ENCODE measurements around the gene FHOD3.

Gene FHOD3

DNA sequence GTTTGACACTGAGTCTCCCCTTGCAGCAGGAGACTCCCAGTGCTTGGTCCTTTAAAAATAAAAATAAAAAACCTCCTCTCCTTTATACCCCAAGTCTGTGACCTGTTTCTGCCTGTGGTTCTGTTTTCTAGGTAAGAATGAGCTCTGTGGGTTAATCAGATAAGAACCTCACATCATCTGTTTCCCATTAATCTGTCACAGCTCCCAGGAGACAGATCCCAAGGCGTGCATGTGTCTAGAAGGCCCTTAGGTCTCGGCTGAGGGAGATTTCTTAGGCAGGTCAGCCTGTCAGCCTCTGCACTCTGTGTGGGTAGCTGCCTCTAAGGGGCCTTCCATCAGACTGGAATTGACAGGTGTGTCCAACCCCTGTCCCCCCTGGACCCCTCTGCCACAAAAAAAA, 80.7 kb downstream of the FHOD3 start:
- no peak for DNase-seq (ENCODE audit: low read depth in 1 of 2, low spot score in 1 of 2)

- no peak for DNase-seq (ENCODE audit: low read depth in 1 of 2, low spot score in 1 of 2)
These were observed 82.0 kb downstream of the FHOD3 start for GRCh38 chr18:36379435-36379984.

GRCh38 chr18:36380173-36380827, 82.8 kb downstream of the FHOD3 start:
- DNase-seq (ENCODE audit: low read depth in 1 of 2, low spot score in 1 of 2): no peak

GRCh38 chr18:36381075-36381474, 83.6 kb downstream of the FHOD3 start:
- no peak for DNase-seq (ENCODE audit: low read depth in 1 of 2, low spot score in 1 of 2)

- no peak for DNase-seq (ENCODE audit: low read depth in 1 of 2, low spot score in 1 of 2)
These were observed 85.3 kb downstream of the FHOD3 start for GRCh38 chr18:36382854-36383253.

DNA sequence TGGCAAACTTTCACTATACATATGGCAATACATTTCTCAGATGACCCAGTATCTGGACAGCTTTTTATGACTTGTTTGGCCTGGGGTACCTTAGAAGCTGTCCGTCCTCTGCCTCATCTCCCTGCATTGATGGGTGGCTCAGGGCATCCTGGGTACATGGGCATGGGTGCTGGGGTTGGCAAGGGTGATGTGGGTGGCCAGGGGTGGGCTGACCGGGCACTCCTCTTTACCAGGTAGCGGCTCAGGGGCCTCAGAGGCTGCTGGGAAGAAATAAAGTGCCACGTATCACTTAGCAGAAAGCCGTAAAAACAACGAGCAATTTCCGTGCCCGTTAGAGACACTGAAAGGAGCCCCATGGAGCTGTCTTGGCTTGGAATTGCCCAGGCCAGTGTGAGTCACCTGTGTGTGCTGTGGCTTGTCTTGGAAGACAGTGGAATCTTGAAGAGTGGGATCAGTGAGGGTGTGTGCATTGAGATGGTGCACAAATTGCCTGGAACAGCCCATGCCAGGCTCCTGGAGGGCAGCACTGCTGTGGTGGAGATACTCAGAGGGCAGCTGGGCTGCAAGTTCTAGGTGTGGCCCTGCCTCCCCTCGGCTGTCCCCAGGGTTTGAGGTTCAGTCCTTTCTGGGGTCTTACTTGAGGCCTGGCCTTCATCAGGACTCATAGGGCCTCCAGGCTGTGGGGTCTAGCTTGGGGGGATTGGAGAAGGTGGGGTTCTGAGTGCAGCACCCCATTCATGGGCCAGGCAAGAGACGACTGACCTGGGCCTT, 88.8 kb downstream of the FHOD3 start:
- no peak for DNase-seq (ENCODE audit: low read depth in 1 of 2, low spot score in 1 of 2)

DNA sequence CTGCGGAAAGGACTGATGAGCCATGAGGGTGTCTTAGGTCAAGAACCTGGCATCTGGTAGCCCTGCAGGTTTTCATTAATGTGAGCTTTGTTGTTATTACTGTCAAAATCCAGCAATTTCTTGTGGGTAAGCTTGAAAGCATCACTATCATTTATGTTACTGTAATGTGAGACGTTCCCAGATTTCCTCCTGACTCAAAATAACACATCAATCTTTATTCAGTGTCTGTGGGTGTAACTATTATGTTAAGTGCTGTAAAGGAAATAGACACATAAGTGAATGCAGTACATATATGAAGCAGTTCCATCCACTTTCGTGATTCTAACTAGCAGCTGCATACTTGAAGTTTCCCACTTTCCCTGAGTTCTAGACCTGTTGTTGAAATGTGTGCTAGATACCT, 89.8 kb downstream of the FHOD3 start:
- no peak for DNase-seq (ENCODE audit: low read depth in 1 of 2, low spot score in 1 of 2)

- DNase-seq (ENCODE audit: low read depth in 1 of 2, low spot score in 1 of 2): no peak
These were observed 90.8 kb downstream of the FHOD3 start for GRCh38 chr18:36388310-36388709.

DNA sequence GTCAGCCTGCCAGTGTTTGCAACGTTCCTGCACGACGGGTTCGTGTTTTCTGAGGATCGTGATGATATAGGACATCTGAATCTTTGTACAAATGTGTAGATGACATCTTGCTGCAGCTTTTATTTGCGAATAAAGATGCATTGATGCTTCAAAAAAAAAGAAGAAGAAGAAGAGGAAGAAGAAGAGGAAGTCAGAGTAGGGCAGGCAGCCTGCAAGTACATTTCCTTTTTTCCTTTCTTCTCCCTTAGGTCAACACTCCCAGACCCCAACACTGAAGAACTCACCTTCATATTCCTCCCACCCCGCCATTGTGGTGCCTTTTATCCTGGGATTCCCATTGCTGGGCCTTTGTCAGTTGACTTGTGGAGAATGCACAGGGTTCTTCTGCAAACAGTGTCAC, 91.5 kb downstream of the FHOD3 start:
- DNase-seq (ENCODE audit: low read depth in 1 of 2, low spot score in 1 of 2): no peak

DNA sequence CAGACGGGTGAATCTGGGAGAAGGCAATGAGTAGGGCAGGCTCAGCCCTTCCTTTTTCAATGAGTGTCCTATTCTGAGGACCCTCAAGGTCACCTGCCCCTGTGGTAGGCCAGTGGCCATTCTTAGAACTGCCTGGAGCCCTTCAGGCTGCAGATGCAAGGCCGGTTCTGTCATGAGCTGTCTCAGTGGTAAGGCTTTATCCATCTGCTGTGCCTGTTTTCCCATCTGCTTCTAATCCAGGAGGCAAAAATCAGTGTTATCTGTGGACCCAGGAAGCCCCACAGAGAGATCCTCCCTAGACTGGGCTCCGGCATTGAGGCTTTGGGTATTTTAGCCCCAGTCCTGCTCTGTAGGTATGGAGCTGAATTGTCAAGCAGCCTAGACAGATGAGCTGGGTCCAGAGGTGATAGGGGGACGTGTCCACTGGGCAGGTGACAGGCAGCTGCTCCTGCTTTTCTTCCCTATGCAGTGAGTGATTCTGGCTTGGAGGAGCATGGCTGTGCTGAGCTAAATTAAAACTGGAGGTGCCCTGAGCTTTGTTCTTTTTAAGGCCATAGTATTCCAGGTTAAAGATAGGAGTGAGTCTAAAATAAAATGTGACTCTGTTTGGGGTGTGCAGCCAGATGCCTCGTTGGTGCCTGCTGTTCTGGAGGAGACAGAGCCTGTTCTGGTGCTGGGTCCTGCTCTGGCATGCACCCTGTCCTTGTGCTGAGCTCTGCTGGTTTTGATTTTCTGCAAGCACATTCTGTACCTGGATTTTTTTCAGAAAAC, 92.5 kb downstream of the FHOD3 start:
- no peak for DNase-seq (ENCODE audit: low read depth in 1 of 2, low spot score in 1 of 2)

GRCh38 chr18:36391426-36392145, 94.1 kb downstream of the FHOD3 start:
- DNase-seq (ENCODE audit: low read depth in 1 of 2, low spot score in 1 of 2): no peak

- no peak for DNase-seq (ENCODE audit: low read depth in 1 of 2, low spot score in 1 of 2)
These were observed 94.9 kb downstream of the FHOD3 start for GRCh38 chr18:36392164-36392978.

- no peak for DNase-seq (ENCODE audit: low read depth in 1 of 2, low spot score in 1 of 2)
These were observed 95.4 kb downstream of the FHOD3 start for GRCh38 chr18:36392979-36393287.

- no peak for DNase-seq (ENCODE audit: low read depth in 1 of 2, low spot score in 1 of 2)
These were observed 97.0 kb downstream of the FHOD3 start for GRCh38 chr18:36394486-36394885.

DNA sequence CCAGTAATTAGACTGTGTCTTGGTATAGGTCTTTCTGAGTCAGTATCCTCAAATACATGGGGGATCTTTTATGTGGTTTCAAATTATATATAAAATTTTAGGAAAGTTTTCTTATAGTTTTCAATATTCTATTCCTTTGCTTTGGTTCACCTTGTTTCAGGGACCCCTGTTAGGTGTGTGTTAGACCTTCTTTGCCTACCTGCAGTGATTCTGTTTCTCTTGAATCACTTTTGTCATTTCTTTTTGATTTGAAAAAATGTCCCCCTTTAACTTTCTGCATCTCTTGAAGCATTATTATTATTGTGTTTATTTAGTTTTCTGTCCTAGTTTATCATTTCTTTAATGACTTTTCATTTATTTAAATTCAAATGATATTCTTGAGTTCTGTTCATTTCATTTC, 98.7 kb downstream of the FHOD3 start:
- DNase-seq (ENCODE audit: low read depth in 1 of 2, low spot score in 1 of 2): no peak

- no peak for DNase-seq (ENCODE audit: low read depth in 1 of 2, low spot score in 1 of 2)
These were observed 99.5 kb downstream of the FHOD3 start for GRCh38 chr18:36397033-36397432.

DNA sequence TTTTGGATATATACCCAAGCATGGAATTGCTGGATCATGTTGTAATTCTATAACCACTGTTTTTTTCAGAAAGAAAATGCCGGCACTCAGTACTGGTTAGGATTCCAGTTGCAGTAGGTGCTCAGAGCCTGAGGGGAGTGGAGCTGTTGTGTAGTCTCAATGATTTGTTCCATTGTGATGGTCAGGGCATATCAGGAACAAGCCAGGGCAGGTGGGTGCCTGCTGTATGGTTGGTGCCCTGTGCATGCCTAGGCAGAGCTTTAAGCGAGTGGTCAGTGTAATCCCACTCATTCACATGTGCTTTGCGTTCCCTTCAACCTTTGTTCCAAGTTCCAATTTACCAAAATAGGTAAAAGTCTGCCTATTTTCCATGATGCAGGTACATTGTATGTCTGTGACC, 100.9 kb downstream of the FHOD3 start:
- DNase-seq (ENCODE audit: low read depth in 1 of 2, low spot score in 1 of 2): no peak

DNA sequence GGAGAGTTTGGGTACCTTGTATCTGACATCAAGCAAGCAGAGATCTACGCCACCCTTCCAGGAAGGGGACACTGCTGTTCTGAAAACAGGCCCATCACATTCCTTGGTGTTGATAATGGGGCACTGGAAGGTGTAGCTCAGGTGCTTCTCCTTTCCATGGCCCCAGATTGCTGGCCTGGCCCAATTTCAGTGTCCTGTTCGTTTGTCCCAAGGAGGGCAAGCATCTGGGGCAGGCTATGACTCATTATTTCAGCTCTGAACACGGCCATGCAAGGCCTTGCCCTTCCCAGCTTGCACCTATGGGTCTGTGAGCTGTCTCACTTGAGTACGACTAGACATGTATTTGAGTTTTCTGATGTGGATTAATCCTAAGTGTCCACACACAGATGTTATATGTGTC, 101.5 kb downstream of the FHOD3 start:
- DNase-seq (ENCODE audit: low read depth in 1 of 2, low spot score in 1 of 2): no peak

GRCh38 chr18:36401462-36401861, 103.9 kb downstream of the FHOD3 start:
- no peak for DNase-seq (ENCODE audit: low read depth in 1 of 2, low spot score in 1 of 2)

DNA sequence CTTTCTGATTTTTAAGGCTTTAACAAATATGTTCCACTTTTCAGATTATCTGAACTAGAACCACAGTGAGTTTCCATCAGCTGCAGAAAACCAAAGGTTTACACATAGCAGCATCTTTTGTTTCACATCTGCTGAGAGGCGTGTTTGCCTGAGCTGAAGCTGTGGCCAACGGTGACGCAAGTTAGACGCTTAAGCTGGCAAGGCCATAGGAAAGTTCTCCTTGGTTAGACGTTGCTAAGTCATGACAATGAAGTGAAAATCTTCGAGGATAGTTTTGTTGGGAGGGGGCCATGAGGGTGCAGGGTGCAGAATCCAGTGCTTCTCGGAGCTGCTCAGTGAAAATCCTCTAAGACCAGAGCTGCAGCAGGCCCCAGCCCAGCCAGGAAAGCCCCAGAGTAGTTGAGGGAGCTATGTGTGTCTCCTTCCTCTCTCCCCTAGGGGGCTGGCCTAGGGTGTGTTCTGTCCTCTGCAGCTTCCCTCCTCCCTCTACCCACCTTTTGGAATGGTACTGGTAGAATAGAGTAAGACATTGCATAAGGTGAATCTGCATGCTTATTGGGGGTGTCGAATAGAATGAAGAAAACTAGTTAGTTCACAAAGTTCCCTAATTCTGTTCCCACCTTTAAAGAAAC, 105.4 kb downstream of the FHOD3 start:
- no peak for DNase-seq (ENCODE audit: low read depth in 1 of 2, low spot score in 1 of 2)

All from activated CD4-positive, alpha-beta T cell treated with anti-CD3 and anti-CD28 coated beads, Interleukin-2, amount 50 U/mL, for 24 hours (primary cell).